ENCODE results near the gene COX7A2.

The COX7A2 gene

DNA sequence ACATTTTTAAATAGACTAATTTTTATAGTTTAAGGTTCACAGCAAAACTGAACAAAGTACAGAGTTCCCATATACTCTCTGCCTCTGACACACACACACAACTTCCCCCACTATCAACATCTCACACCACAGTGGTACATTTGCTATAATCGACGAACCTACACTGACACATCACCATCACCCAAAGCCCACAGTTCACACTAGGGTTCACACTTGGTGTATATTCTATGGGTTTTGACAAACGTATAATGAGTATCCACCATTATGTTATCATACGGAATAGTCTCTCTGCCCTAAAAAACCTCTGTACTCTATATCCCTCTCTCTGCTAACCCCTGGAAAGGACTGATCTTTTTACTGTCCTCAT, 25.4 kb upstream of the COX7A2 start:
- no peak for DNase-seq (ENCODE audit: insufficient read length, low spot score)
- peak; percentile 45 for FAIRE-seq

DNA sequence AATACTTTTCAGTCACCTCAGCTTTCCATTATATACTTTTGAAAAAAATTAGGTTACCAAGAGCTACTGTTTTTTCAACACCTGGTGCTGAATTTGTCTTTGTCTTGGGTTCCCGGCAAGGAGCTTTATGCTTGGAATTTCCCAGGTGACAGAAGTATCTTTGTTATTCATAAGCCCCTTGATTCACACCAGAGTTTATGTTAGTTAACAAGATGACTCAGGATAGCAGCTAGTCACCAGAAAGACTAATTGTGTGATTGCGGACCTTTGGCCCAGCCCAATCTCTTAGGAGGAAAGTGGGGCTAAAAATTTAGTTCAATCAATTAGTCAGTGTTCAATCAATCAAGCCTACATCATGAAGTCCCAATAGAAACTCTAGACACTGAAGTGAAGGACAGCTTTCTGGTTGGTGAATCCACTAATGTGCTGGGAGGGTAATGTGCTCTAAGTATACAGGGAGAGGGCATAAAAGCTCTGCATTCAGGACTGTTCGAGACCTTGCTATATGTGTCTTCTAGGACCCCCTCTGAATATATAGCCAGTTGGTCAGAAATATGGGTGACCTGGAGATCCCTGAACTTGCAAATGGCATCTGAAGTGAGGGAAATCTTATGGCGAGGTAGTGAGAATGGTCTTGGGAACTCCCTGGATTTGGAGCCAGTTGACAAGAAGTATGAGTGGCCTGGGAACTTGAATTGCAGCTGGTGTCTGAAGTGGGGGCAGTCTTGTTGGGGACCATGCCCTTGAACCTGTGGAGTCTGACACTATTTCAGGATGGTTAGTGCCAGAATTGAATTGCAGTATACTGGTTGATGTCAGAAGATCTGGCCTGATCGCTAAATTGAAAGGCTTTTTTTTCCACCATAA, 24.8 kb upstream of the COX7A2 start:
- FAIRE-seq = peak; percentile 40
- no peak for DNase-seq (ENCODE audit: insufficient read length, low spot score)

- FAIRE-seq (no peak), DNase-seq (ENCODE audit: insufficient read length, low spot score) (no peak)
These were observed 23.9 kb upstream of the COX7A2 start for GRCh38 chr6:75267461-75267860.

DNA sequence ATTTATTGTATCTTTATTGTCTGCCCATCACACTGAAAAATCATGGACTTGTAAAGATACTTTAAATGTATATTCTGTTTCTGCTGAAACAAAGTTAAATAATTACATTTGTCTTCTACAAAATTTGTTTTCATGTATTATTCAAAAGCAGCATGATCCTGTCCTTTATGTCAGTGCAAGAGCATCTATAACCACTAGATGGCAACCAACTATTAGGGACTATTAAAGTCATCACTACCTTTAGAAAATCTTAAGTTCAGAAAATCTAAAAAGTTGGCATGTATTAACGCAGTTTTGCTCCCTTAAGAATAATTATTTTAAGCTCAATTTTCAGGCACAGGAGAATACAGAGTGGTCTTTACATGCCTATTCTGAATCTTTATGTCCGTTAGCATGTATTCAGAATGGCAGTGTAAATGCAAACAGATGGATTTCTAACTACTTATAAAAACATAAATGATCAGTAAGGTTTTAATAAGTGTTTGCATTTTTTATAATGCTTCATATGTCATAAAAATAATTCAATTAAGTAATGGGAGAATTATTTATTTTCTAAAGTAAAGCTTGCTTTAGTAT, 23.2 kb upstream of the COX7A2 start:
- FAIRE-seq (peak; percentile 94), DNase-seq (ENCODE audit: insufficient read length, low spot score) (peak; percentile 10)

DNA sequence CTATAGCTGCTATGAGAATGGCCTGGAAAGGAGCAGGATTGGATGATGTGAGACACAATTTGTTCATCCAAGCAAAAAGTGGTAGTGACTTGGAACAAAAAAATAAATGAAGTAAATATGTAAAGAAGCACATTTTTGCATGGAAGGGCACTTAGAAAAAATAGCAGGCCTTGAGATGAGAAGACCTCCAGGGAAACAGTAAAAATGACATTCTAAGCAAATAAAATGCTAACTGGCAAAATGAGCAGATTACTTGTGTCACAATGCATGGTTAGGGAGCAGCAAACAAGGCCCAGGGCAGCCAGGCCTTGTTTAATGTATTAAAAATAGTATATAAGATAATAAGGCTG, 19.8 kb upstream of the COX7A2 start:
- FAIRE-seq (no peak), DNase-seq (ENCODE audit: insufficient read length, low spot score) (no peak)

- FAIRE-seq (peak; percentile 21), DNase-seq (ENCODE audit: insufficient read length, low spot score) (no peak)
These were observed 19.3 kb upstream of the COX7A2 start for GRCh38 chr6:75262716-75263400.

GRCh38 chr6:75261299-75261698, 17.7 kb upstream of the COX7A2 start:
- DNase-seq (ENCODE audit: insufficient read length, low spot score) (no peak), FAIRE-seq (no peak)

- FAIRE-seq = no peak
- DNase-seq (ENCODE audit: insufficient read length, low spot score) = no peak
These were observed 13.9 kb upstream of the COX7A2 start for GRCh38 chr6:75257343-75258087.

GRCh38 chr6:75250552-75250951, 7.0 kb upstream of the COX7A2 start:
- DNase-seq (ENCODE audit: insufficient read length, low spot score) (no peak), FAIRE-seq (no peak)

GRCh38 chr6:75249837-75250236, 6.2 kb upstream of the COX7A2 start:
- FAIRE-seq = no peak
- no peak for DNase-seq (ENCODE audit: insufficient read length, low spot score)

- FAIRE-seq (no peak), DNase-seq (ENCODE audit: insufficient read length, low spot score) (no peak)
These were observed 2.8 kb upstream of the COX7A2 start for GRCh38 chr6:75246386-75246785.

DNA sequence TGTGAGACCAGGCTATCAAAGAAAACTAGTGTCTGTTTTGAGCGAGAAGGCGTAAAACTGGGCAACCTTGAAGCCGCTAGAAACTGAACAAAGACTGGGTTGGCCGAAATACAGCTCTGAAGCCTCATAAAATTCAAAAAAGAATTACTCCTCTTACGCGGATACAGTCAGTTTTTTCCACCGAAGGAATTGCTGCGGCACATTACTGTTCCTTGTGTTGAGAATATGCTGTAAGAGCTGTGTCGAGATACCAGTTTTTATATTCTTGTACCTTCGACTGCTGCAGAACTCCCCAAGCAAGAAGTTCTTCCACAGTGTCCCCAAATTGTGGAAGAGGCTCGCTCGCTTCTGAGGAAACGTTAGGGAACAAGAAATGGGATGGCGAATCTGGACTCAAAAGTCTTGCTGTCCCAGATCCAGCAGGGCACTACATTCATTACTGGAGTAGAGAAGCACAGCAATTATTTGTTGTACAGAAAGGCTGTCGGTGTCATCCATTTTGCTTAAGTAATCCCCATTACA, 523 bp upstream of the COX7A2 start:
- DNase-seq (ENCODE audit: insufficient read length, low spot score) (no peak), FAIRE-seq (peak; percentile 4)

- DNase-seq (ENCODE audit: insufficient read length, low spot score) (no peak), FAIRE-seq (no peak)
These were observed 7.0 kb downstream of the COX7A2 start for GRCh38 chr6:75236630-75237029.

DNA sequence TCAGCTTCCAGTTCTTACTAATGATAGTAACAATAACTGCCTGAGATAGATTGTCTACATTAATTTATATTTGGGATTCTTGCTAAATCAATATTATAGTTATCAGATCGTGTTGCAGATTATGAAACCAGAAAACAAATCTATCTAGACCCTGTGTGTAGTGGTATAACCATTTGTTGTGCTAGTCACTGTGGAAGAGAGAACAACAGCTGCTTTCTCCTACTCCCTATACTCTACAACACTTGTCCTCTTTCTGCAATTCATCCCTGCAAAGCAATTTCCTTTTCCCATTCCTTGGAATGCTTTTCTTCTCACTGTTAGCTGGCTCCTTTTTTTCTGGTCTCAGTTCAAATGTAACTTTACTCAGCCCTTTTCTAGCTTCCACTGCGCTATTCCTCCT, 8.3 kb downstream of the COX7A2 start:
- DNase-seq (ENCODE audit: insufficient read length, low spot score) = no peak
- no peak for FAIRE-seq

DNA sequence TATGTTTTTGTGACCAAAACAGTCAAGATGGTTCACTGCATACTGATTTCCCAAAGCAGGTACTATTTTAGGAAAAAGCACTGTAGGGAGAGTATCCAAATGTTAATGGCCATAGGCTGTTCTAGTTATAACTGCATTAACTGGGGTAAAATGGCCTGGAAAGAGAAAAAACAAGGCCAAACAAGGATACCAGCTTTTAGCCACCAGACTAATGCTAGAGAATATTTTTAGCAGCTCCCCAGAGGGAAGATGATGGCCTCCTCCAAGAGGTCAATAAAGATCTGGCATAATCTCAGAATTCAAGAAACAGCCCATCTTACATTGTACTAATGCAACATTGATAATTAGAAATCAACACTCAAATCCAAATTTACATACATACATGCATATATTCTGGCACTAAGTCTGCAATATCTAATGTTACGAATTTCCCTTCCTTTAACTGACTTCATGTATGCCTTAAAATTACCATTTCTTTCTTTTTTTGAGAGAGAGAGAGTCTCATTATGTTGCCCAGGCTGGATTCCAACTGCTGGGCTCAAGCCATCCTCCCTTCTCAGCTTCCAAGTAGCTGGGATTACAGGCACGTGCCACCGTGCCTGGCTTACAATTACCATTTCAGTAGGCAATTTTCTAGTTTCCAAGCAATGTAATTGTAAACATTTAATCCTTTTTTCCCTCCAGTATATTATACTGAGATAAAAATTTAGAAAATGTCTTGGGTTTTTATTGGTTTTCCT, 9.3 kb downstream of the COX7A2 start:
- FAIRE-seq = no peak
- DNase-seq (ENCODE audit: insufficient read length, low spot score) = no peak

- FAIRE-seq (no peak), DNase-seq (ENCODE audit: insufficient read length, low spot score) (no peak)
These were observed 10.4 kb downstream of the COX7A2 start for GRCh38 chr6:75233092-75233615.

DNA sequence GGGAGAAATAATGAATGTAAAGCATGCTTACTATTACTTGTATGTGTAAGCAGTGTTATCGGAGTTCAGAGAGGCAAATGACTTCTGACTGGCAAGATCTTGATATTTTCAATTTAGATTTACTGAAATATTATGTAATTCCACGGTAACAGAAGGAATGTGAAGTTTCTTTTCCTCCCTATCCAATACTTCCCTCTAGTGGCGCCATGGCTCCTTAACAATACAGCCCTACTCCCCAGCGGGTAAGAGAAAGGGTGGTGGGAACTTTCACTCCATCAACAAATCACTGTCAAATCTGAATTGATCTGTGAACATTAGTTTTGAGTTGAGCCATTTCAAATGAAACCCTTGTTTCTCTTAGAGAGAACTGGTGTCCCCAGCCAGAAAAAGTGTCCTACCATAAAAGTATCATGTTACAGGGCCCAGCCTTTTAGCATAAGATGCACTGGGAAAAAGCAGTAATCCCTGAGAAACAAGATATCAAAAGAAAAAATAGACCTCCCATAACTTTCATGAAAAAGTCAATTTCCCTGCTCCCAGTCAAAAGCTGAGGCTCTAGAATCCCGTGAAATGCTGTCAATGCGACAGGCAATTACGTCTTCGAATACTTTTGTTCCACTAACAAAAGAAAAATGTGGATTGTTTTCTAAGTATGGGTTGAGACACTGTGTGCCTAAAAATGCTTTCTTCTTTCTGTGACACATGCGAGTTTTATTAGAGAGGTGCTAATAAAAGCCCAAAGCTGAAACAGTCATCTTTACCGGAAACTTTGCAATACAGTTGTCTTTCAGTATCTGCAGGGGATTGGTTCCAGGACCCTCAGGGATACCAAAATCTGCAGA, 12.9 kb downstream of the COX7A2 start:
- DNase-seq (ENCODE audit: insufficient read length, low spot score) (no peak), FAIRE-seq (no peak)

GRCh38 chr6:75224303-75224926, 19.2 kb downstream of the COX7A2 start:
- DNase-seq (ENCODE audit: insufficient read length, low spot score) (no peak), FAIRE-seq (no peak)

DNA sequence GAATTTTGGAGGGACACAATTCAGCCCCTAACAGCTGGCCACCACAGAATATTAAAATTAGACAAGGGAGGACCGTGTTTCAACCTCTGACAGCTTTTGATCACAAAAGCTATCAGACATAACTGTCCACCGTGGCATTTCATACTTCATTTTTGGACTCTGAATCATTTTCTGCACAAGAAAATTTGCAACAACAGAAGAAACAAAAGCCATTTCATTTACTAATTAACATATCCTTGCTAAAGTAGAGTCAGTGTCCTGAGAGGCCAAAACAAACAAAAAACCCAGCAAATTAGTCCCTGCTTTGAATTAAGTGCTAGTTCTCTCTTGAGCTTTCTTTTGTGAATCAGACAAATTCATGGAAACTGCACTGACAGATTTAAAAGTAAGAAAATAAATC, 20.2 kb downstream of the COX7A2 start:
- FAIRE-seq = no peak
- DNase-seq (ENCODE audit: insufficient read length, low spot score) = no peak
